HepG2 (cell line): Measurements from ENCODE around the gene TNS1. TPM values are rescaled to one million over a fixed set of nuclear protein-coding genes. Genes with fewer than 3 reads are reported as not detected.

Source experiments
- ATAC-seq: fragments of 200-7000 bp; cut with Tn5 transposase; 3 replicates; pipeline ENCODE4 v1.9.1; 2020; ENCODE audit warnings: mild to moderate bottlenecking, moderate library complexity
- BruUV-seq: library from RNA; stranded (reverse); fragments of 400-500 nt; replicated peaks from 2 replicates; lab custom pipeline; 2021; lab: Mats Ljungman, UMichigan
- CTCF ChIA-PET: fragments of 300-600 bp; formaldehyde crosslinking; extraction: SDS; loops from one replicate; lab custom pipeline; 2021; ENCODE audit warnings: low total read pairs, inconsistent platforms, low intra/inter-chr PET ratio; lab: Yijun Ruan, JAX
- POLR2A ChIA-PET: fragments of 350-600 bp; sonication (Branson Sonifier 250); formaldehyde crosslinking; loops from one replicate; lab custom pipeline; 2020; ENCODE audit warnings: antibody characterized with exemption, inconsistent platforms; lab: Yijun Ruan, JAX
- DNase-seq: peaks from one replicate; pipeline ENCODE4 v3.0.0-alpha.2; 2015; ENCODE audit warnings: low spot score
- FAIRE-seq: peaks from 3 replicates; lab custom pipeline; 2011; peaks lifted over from hg19 to GRCh38; lab: Jason Lieb, UNC
- H2AFZ ChIP-seq: one replicate; pipeline ENCODE4 v1.6.1; 2011; ENCODE audit warnings: low read length, inconsistent platforms
- H3K27ac ChIP-seq: fragments of 300-600 bp; 3 replicates; pipeline ENCODE4 v1.8.0; 2011; ENCODE audit warnings: mixed run types, mild to moderate bottlenecking, mixed read lengths, low read length, inconsistent platforms; ENCODE audit not compliant: insufficient read depth; ENCODE audit errors: extremely low read length
- H3K27me3 ChIP-seq, 2 experiments: fragments of 200-600 bp in 1 of 2; 2 replicates in 1 of 2; 3 replicates in 1 of 2; pipeline versions ENCODE4 v1.6.0 to v1.8.0; 2011; ENCODE audit warnings: low read length in 2 of 2, mild to moderate bottlenecking in 2 of 2, moderate library complexity in 2 of 2, inconsistent platforms in 1 of 2; ENCODE audit not compliant: insufficient read depth in 2 of 2, control insufficient read depth in 1 of 2
- H3K36me3 ChIP-seq, 2 experiments: fragments of 200-600 bp in 1 of 2; replicated peaks in 1 of 2; 2 replicates in 1 of 2; 3 replicates in 1 of 2; pipeline versions ENCODE4 v1.5.1 to v1.8.0; 2011; ENCODE audit warnings: low read length in 2 of 2, inconsistent platforms in 1 of 2; ENCODE audit not compliant: insufficient read depth in 2 of 2, control insufficient read depth in 1 of 2
- H3K4me1 ChIP-seq: 2 replicates; pipeline ENCODE4 v1.5.1; 2012; ENCODE audit warnings: low read length, inconsistent platforms; ENCODE audit not compliant: insufficient read depth
- H3K4me2 ChIP-seq: 2 replicates; pipeline ENCODE4 v1.6.0; 2011; ENCODE audit warnings: low read depth, low read length, inconsistent platforms
- H3K4me3 ChIP-seq, 3 experiments: fragments of 200-600 bp in 1 of 3; sonication (generic), shearing (Covaris generic) in 1 of 3; replicated peaks in 1 of 3; 2 replicates each; pipeline ENCODE4 v1.5.1; 2011 to 2016; ENCODE audit warnings: low read length in 3 of 3, inconsistent platforms in 2 of 3, low read depth in 2 of 3, mild to moderate bottlenecking in 2 of 3, control low read depth in 1 of 3, mixed read lengths in 1 of 3; ENCODE audit not compliant: insufficient read depth in 1 of 3
- H3K79me2 ChIP-seq: one replicate; pipeline ENCODE4 v1.6.1; 2011; ENCODE audit warnings: low read length, inconsistent platforms; ENCODE audit not compliant: insufficient read depth
- H3K9ac ChIP-seq: 2 replicates; pipeline ENCODE4 v1.6.0; 2011; ENCODE audit warnings: mild to moderate bottlenecking, low read depth, low read length, inconsistent platforms; ENCODE audit not compliant: insufficient read depth
- H3K9me3 ChIP-seq: 2 replicates; pipeline ENCODE4 v1.5.1; 2012; ENCODE audit warnings: mild to moderate bottlenecking, low read length
- H4K20me1 ChIP-seq: 2 replicates; pipeline ENCODE4 v1.6.0; 2011; ENCODE audit warnings: inconsistent platforms, mild to moderate bottlenecking, low read length, moderate library complexity; ENCODE audit not compliant: insufficient read depth
- ARNT ChIP-seq: fragments of 450-650 bp; IDR thresholded peaks from 2 replicates; pipeline ENCODE4 v1.6.1; 2017
- HIVEP1 ChIP-seq: sonication (generic); formaldehyde crosslinking; IDR thresholded peaks from 2 replicates; pipeline ENCODE4 v1.4.0; 2020; ENCODE audit warnings: mild to moderate bottlenecking, missing genetic modification reagents
- HNRNPLL ChIP-seq: fragments of 200-400 bp; formaldehyde crosslinking; IDR thresholded peaks from 2 replicates; pipeline ENCODE4 v1.6.1; 2017; ENCODE audit warnings: mild to moderate bottlenecking, low read depth, low read length; ENCODE audit not compliant: poor library complexity, severe bottlenecking
- ISL2 ChIP-seq: sonication (generic); formaldehyde crosslinking; IDR thresholded peaks from 2 replicates; pipeline ENCODE4 v1.5.0; 2020; ENCODE audit warnings: missing genetic modification reagents
- MNT ChIP-seq: fragments of 450-650 bp; IDR thresholded peaks from 2 replicates; pipeline ENCODE4 v1.6.1; 2016
- PCBP1 ChIP-seq: fragments of 200-400 bp; formaldehyde crosslinking; IDR thresholded peaks from 2 replicates; pipeline ENCODE4 v1.6.1; 2017; ENCODE audit warnings: mild to moderate bottlenecking, low read depth, low read length, borderline replicate concordance
- POGK ChIP-seq: sonication (generic); formaldehyde crosslinking; conservative IDR thresholded peaks from 2 replicates; pipeline ENCODE4 v1.8.0; 2022; ENCODE audit warnings: mild to moderate bottlenecking, moderate library complexity, missing genetic modification reagents
- RARA ChIP-seq: IDR thresholded peaks from 2 replicates; pipeline ENCODE4 v1.6.1; 2016; ENCODE audit warnings: missing genetic modification reagents, missing compliant biosample characterization
- SSRP1 ChIP-seq: IDR thresholded peaks from 2 replicates; pipeline ENCODE4 v1.6.1; 2016; ENCODE audit warnings: control low read depth
- TBX3 ChIP-seq: fragments of 450-650 bp; IDR thresholded peaks from 2 replicates; pipeline ENCODE4 v1.6.1; 2017; ENCODE audit warnings: antibody characterized with exemption, mild to moderate bottlenecking, inconsistent platforms, borderline replicate concordance
- ZBTB44 ChIP-seq: sonication (generic); formaldehyde crosslinking; IDR thresholded peaks from 2 replicates; pipeline ENCODE4 v1.4.0; 2020; ENCODE audit warnings: missing genetic modification reagents
- ZFP36L1 ChIP-seq: sonication (generic); formaldehyde crosslinking; IDR thresholded peaks from 2 replicates; pipeline ENCODE4 v1.8.0; 2022; ENCODE audit warnings: mild to moderate bottlenecking, missing genetic modification reagents, moderate library complexity
- ZFP90 ChIP-seq: sonication (generic); formaldehyde crosslinking; IDR thresholded peaks from 2 replicates; pipeline ENCODE4 v1.8.0; 2022; ENCODE audit warnings: missing genetic modification reagents, mild to moderate bottlenecking, inconsistent platforms, borderline replicate concordance
- ZNF17 ChIP-seq: sonication (generic); formaldehyde crosslinking; IDR thresholded peaks from 2 replicates; pipeline ENCODE4 v1.5.0; 2020; ENCODE audit warnings: mild to moderate bottlenecking, missing genetic modification reagents
- ZNF275 ChIP-seq: sonication (generic); formaldehyde crosslinking; IDR thresholded peaks from 2 replicates; pipeline ENCODE4 v1.8.0; 2022; ENCODE audit warnings: missing genetic modification reagents, mild to moderate bottlenecking, inconsistent platforms, borderline replicate concordance
- ZNF547 ChIP-seq: sonication (generic); formaldehyde crosslinking; IDR thresholded peaks from 2 replicates; pipeline ENCODE4 v1.5.1; 2020; ENCODE audit warnings: mild to moderate bottlenecking, missing genetic modification reagents
- ZNF619 ChIP-seq: sonication (generic); formaldehyde crosslinking; IDR thresholded peaks from 2 replicates; pipeline ENCODE4 v1.4.0; 2020; ENCODE audit warnings: mild to moderate bottlenecking, missing genetic modification reagents
- ZNF75D ChIP-seq: sonication (generic); formaldehyde crosslinking; IDR thresholded peaks from 2 replicates; pipeline ENCODE4 v1.8.1; 2023; ENCODE audit warnings: missing genetic modification reagents, mild to moderate bottlenecking, borderline replicate concordance
- ZSCAN22 ChIP-seq: sonication (generic); formaldehyde crosslinking; IDR thresholded peaks from 2 replicates; pipeline ENCODE4 v1.4.0; 2020; ENCODE audit warnings: mild to moderate bottlenecking, missing genetic modification reagents
- WGBS: methylation state at CpG from one replicate; pipeline ENCODE4 v1.1.6; 2017; ENCODE audit warnings: low lambda C conversion rate; 5-methylcytosine and 5-hydroxymethylcytosine counted together
- in situ Hi-C: cut with HindIII; loops from 2 replicates; pipeline ENCODE4 v1.10.0; 2017; ENCODE audit warnings: low pct_unique_long_range_greater_than_20kb; ENCODE audit not compliant: extremely low pct_ligation_motif_present
- intact Hi-C: fragments of 100-400 bp; cut with micrococcal nuclease; formaldehyde crosslinking; loops from one replicate; pipeline ENCODE4 v1.10.0; 2022; ENCODE audit not compliant: unreplicated experiment
- polyA plus RNA-seq, 8 experiments: library from polyadenylated mRNA; depleted of rRNA in 3 of 8; stranded (reverse) in 7 of 8; unstranded in 1 of 8; fragments of >200 nt; fragmentation: Illumina TruSeq in 4 of 8; extraction: Trizol in 4 of 8; gene quantifications; 2 replicates each; pipeline versions ENCODE4 v1.2.1 to v1.2.3, GENCODE V29; 2011 to 2016; ENCODE audit warnings: low read depth in 4 of 8, missing spikeins in 1 of 8, mixed read lengths in 1 of 8; ENCODE audit not compliant: insufficient read depth in 1 of 8
- total RNA-seq, 5 experiments: library from RNA; depleted of rRNA; stranded (reverse); fragments of >200 nt; fragmentation: Illumina TruSeq; extraction: Trizol; gene quantifications; 2 replicates each; pipeline ENCODE4 v1.2.3, GENCODE V29; 2016; ENCODE audit warnings: low read depth in 1 of 5

TNS1 gene
- total and polyA plus RNA-seq, 2 of the 13 experiments (the other 11 are each of a cell fraction or from before 2014, with no cell fraction given), result 1.9 to 118 TPM

- TF ChIP-seq ZFP90, result no peak
- no peak for TF ChIP-seq SSRP1
- TF ChIP-seq ZBTB44 (CRISPR knock-in tag), result no peak
- TF ChIP-seq, all 625 proteins: peak for 0
These were observed 51.7 kb downstream of the TNS1 start (continued) for GRCh38 chr2:217951091-217951490.

- Histone ChIP-seq H3K9ac (no peak overlapping the region), H3K4me2 (peak overlapping the region; percentile 18; the same call in 1 of the 2 replicates), H3K4me3 (no peak overlapping the region; a peak in 1 of 6 replicates), H2AFZ (no peak overlapping the region), H3K36me3 (no peaks in the 10 kb centered on the region), H3K9me3 (no peaks in the 10 kb centered on the region), H3K27me3 (peaks cover 13 to 82% of the 10 kb centered on the region in 2 experiments; a peak in 4 of 5 replicates), H3K4me1 (peaks cover 24% of the 10 kb centered on the region), H4K20me1 (no peaks in the 10 kb centered on the region), H3K27ac (no peak overlapping the region), H3K79me2 (no peaks in the 10 kb centered on the region)
- ChIA-PET POLR2A (no interaction called here), CTCF (interaction anchor here (0.7 kb wide), 1 partner anchor 781 kb away, joined by 3 read pairs; no protein-coding TSS in a partner anchor)
- intact Hi-C loops, result no loop called here
- FAIRE-seq, result no peak
- DNase-seq, result no peak
- no TSS peak for BruUV-seq
- 34% methylated on average over 10 of the region's 10 CpGs for WGBS
- ATAC-seq, result peak; percentile 64
- in situ Hi-C loops, result no loop called here
- TF ChIP-seq MNT (no peak), ZFP36L1 (CRISPR knock-in tag) (no peak), TBX3 (no peak), RARA (CRISPR knock-in tag) (peak; percentile 13; the same call in 1 of the 2 replicates), ZSCAN22 (CRISPR knock-in tag) (no peak), ZNF75D (no peak), ISL2 (CRISPR knock-in tag) (no peak), POGK (CRISPR knock-in tag) (no peak), HIVEP1 (no peak), PCBP1 (no peak), HNRNPLL (no peak), ZNF547 (CRISPR knock-in tag) (no peak), ZNF275 (no peak), ZNF619 (CRISPR knock-in tag) (no peak), ZNF17 (CRISPR knock-in tag) (no peak), ARNT (no peak)
These were observed 52.4 kb downstream of the TNS1 start for GRCh38 chr2:217950401-217950871.
